ENCODE measurements around the gene OR13C8.

The OR13C8 gene

GRCh38 chr9:104618104-104618503 lies 49.1 kb downstream of the OR13C8 start, which contains the start of gene OR13C9:
Gene OR13C9, minus strand, starts transcription at chr9:104618204. Its CDS starts 0 bp downstream, at chr9:104618204.
- no peak within 1 kb of the TSS for H3K27ac ChIP-seq
- TF ChIP-seq CTCF (conservative IDR thresholded peaks at IDR 0.05) (no peak), ZFX (IDR thresholded peaks at IDR 0.05) (no peak)

Measured in C4-2B (cell line).